ENCODE data around the gene RPP30. TPM values are rescaled to one million over a fixed set of nuclear protein-coding genes. Genes with fewer than 3 reads are reported as not detected.

The RPP30 gene
- total RNA-seq, 1 experiment from 2014 or later, result 56.8 TPM

DNA sequence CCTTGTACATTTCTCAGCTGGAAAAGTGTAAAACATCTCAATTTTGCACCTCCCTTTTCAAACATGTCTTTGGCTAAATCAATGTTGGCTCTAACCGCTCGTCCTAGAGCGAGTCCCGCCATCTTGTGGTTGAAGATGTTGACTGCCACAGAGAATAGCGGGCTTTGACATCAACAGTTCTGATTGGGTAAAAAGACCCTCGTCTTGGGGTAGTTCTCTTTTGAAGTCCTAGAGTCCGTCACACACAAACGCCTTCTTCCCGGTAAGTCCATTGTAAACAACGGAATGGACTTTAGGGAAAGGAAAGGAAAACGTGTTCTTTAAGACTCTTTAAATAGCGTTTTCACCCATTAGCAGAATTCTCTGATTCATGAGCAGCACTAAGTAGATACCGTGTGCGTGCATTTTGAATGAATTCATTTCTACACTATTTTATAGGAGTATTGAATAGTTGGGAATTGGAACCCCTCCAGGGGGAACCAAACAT, 452 bp upstream of the RPP30 start:
- Histone ChIP-seq H3K27ac (ENCODE audit: low read depth, low read length) (no peak overlapping the region), H3K4me3 (replicated peaks in 1 of 2; ENCODE audit: low read depth in 1 of 2, low read length in 2 of 2) (peak overlapping the region; percentile 86 to 92), H2AFZ (ENCODE audit: low read depth, low read length, poor library complexity, severe bottlenecking) (peak overlapping the region; percentile 78), H3K36me3 (ENCODE audit: control insufficient read depth in 1 of 2, insufficient read depth in 2 of 2, low read length in 2 of 2) (peaks cover 9 to 10% of the 10 kb centered on the region in 2 experiments; a peak in 3 of 4 replicates), H3K4me2 (ENCODE audit: low read length) (peak overlapping the region; percentile 83), H3K27me3 (ENCODE audit: insufficient read depth, low read length) (no peaks in the 10 kb centered on the region), H3K79me2 (ENCODE audit: insufficient read depth, low read length) (peaks cover 38% of the 10 kb centered on the region), H3K4me1 (ENCODE audit: control insufficient read depth in 1 of 2, insufficient read depth in 2 of 2, low read length in 2 of 2) (peaks cover 6 to 17% of the 10 kb centered on the region in 2 experiments; a peak in 3 of 4 replicates), H4K20me1 (ENCODE audit: insufficient read depth) (no peaks in the 10 kb centered on the region), H3K9me2 (ENCODE audit: insufficient read depth) (no peaks in the 10 kb centered on the region), H3K9me3 (ENCODE audit: control insufficient read depth in 1 of 2, insufficient read depth in 1 of 2, low read depth in 1 of 2, low read length in 2 of 2) (peaks cover 0 to 7% of the 10 kb centered on the region in 2 experiments; a peak in 2 of 4 replicates), H3K9ac (ENCODE audit: low read length) (peak overlapping the region; percentile 75)
- peak; percentile 14 for ATAC-seq
- intact Hi-C loops (cut with micrococcal nuclease), result no loop called here
- ChIA-PET RAD21 (ENCODE audit: low non-redundant PET in 1 of 2, low total read pairs in 2 of 2, uncharacterized antibody in 2 of 2, unreplicated experiment in 2 of 2) (no interaction called here), CTCF (interaction anchor here (1.0 kb wide), 2 partner anchors 9 to 425 kb away, joined by 4 to 7 read pairs; no protein-coding TSS in a partner anchor), POLR2A (no interaction called here)
- no TSS peak for BruUV-seq (replicated peaks)
- no peak for TF ChIP-seq POLR2AphosphoS5 (IDR thresholded peaks at IDR 0.05; ENCODE audit: low read depth, low read length)
- no peak for TF ChIP-seq ATF3 (IDR thresholded peaks at IDR 0.05)
- TF ChIP-seq ZFX (IDR thresholded peaks at IDR 0.05), result no peak
- no peak for TF ChIP-seq FOSL1 (IDR thresholded peaks at IDR 0.05; ENCODE audit: low read depth)
- no peak for TF ChIP-seq CEBPB (IDR thresholded peaks at IDR 0.05; ENCODE audit: low read depth)
- TF ChIP-seq, protein P1, sequence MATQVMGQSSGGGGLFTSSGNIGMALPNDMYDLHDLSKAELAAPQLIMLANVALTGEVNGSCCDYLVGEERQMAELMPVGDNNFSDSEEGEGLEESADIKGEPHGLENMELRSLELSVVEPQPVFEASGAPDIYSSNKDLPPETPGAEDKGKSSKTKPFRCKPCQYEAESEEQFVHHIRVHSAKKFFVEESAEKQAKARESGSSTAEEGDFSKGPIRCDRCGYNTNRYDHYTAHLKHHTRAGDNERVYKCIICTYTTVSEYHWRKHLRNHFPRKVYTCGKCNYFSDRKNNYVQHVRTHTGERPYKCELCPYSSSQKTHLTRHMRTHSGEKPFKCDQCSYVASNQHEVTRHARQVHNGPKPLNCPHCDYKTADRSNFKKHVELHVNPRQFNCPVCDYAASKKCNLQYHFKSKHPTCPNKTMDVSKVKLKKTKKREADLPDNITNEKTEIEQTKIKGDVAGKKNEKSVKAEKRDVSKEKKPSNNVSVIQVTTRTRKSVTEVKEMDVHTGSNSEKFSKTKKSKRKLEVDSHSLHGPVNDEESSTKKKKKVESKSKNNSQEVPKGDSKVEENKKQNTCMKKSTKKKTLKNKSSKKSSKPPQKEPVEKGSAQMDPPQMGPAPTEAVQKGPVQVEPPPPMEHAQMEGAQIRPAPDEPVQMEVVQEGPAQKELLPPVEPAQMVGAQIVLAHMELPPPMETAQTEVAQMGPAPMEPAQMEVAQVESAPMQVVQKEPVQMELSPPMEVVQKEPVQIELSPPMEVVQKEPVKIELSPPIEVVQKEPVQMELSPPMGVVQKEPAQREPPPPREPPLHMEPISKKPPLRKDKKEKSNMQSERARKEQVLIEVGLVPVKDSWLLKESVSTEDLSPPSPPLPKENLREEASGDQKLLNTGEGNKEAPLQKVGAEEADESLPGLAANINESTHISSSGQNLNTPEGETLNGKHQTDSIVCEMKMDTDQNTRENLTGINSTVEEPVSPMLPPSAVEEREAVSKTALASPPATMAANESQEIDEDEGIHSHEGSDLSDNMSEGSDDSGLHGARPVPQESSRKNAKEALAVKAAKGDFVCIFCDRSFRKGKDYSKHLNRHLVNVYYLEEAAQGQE (IDR thresholded peaks at IDR 0.05; ENCODE audit: low read depth), result no peak
- TF ChIP-seq EGR1 (IDR thresholded peaks at IDR 0.05; ENCODE audit: low read depth), result no peak
- TF ChIP-seq EZH2phosphoT487 (IDR thresholded peaks at IDR 0.05; ENCODE audit: borderline replicate concordance), result no peak
- no peak for TF ChIP-seq EZH2 (IDR thresholded peaks at IDR 0.05)
- no peak for TF ChIP-seq CBX3 (IDR thresholded peaks at IDR 0.05; ENCODE audit: low read depth)
- TF ChIP-seq, protein P2, sequence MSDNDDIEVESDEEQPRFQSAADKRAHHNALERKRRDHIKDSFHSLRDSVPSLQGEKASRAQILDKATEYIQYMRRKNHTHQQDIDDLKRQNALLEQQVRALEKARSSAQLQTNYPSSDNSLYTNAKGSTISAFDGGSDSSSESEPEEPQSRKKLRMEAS (IDR thresholded peaks at IDR 0.05), result no peak
- no peak for TF ChIP-seq CTCF (IDR thresholded peaks at IDR 0.05 in 2 of 3, conservative IDR thresholded peaks at IDR 0.05 in 1 of 3; ENCODE audit: borderline replicate concordance in 1 of 3, insufficient read depth in 1 of 3, low read depth in 2 of 3, low read length in 2 of 3)
- TF ChIP-seq JUND (IDR thresholded peaks at IDR 0.05), result no peak
- no peak for TF ChIP-seq ELF1 (IDR thresholded peaks at IDR 0.05; ENCODE audit: borderline replicate concordance, low read depth)
- no peak for TF ChIP-seq POLR2A (IDR thresholded peaks at IDR 0.05; ENCODE audit: borderline replicate concordance, extremely low read depth, insufficient read depth, insufficient read length)
- no peak for TF ChIP-seq ZBTB33 (IDR thresholded peaks at IDR 0.05; ENCODE audit: extremely low read depth, insufficient replicate concordance, low read length)
- DNase-seq (ENCODE audit: low read depth, low spot score), result no peak

Data from HCT116 (cell line).